ENCODE results near the gene PRPSAP2.
"Not testable (repeated sequence)": the region's sequence is repeated elsewhere in the genome, so short reads cannot be mapped to it uniquely, and the experiment has no call there.

PRPSAP2 gene, protein sequence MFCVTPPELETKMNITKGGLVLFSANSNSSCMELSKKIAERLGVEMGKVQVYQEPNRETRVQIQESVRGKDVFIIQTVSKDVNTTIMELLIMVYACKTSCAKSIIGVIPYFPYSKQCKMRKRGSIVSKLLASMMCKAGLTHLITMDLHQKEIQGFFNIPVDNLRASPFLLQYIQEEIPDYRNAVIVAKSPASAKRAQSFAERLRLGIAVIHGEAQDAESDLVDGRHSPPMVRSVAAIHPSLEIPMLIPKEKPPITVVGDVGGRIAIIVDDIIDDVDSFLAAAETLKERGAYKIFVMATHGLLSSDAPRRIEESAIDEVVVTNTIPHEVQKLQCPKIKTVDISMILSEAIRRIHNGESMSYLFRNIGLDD

DNA sequence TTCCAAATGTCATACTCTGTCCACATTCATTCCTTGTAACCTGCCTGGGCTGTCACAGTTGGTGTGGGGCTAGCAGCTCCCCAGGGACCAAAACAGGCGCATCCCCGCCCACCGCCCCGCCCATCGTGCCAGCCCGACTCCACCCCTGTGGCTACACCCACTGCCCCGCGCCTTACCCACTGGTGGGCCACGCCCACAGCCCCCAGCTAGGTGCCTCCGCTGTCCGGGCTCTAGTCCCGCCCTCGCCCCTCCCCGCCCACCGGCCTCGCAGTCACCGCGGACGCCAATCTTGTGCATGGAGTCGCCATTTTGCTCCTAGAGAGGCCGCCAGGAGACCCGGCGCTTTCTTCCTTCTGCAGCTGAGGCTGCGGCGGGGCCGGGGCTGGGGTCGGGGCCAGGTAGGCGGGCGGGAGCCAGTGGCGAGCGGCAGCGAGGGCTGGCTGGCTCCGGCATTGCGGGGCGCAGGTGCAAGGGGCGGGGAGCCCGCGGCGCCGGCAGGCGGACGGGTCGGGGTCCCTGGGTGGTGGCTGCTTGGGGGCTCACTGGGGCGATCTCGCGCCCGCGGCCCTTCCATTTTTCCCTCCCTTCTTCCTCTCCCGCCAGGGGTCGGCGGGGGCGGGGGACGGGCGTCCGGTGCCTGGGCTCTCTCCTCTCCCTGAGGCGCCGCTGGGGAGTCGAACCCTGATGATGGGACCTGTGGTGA, at the start of gene PRPSAP2:
Gene PRPSAP2, plus strand, starts transcription at position 268 of the 703 bp plus-strand sequence. CDS start 7,703 bp downstream, outside the sequence.
- DNase-seq, result peak; percentile 97

DNA sequence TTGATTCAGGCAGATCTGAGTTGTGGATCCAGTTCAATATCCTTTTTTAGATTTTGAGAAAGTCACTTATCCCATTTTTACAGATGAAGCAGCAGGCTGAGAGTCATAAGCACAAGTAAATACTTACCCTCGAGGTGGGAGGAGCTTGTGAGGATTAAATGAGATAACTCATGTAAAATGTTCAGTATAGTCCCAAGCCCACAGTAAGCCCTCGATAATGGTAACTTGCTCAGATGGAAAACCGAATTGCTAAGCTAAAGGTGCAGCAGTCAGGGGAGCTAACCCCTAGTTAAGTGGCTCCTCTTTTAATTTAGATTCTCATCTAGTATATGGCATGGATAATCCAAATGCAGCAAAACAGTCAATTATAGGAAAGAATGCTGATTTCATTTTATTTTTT, 42.0 kb upstream of the PRPSAP2 start:
- DNase-seq, result not testable (repeated sequence)

DNA sequence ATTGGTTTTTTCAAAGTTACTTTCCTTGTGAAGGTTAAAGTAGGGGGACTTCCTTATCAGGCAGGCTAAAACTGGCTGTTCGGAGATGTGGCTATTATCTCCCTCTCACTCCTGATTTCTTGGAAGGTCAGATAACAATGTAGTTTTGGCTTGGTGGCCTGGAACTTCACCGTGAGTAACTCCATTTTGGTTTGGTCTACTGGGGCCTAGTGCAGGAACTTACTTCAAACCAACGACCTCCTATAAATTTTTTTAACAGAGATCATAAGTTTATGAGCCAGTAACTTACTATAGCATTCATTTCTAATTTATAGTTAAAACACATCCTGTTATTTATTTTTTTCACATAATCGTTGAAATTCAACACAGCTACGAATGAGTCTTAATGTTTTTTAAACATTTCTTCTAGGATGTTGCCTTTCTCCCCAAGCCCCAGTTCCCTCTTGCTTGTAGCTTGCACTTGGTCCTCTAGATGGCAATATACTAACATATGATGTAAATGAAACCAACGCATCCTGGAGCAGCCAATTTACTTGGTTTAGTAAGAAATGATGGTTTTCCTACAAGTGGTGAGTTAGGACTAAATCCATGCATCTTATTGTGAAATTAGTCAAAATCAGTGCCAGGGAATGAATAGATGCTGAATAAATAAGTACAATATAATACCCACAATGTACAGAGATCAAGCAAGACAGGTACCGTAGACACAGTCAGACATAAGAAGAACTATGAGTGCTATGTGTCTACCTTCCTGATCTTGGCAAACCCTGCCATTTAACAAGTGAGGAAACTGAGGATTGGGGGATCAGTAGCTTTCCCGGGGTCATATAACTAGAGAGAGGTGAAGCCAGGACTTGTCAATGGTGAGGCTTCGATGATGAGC, 41.2 kb upstream of the PRPSAP2 start:
- DNase-seq, result peak; percentile 6

DNA sequence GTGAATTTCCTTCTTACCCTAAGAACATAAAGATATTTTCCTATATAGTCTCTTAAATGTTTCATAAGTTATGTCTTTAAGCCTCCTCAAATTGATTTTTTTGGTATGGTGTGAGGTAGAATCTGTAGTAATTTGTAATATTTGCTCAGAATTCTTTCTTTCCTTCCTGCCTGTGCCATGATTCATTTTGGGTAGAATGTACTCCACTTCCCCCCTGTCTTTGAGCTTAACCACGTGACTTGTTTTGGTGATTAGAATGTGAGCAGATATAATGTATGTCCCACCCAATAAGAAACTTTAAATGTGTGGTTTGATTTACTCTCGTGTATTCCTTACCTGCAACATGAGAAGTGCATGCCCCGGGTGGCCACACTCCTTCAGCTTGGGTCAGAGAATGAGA, 36.5 kb upstream of the PRPSAP2 start:
- not testable (repeated sequence) for DNase-seq

DNA sequence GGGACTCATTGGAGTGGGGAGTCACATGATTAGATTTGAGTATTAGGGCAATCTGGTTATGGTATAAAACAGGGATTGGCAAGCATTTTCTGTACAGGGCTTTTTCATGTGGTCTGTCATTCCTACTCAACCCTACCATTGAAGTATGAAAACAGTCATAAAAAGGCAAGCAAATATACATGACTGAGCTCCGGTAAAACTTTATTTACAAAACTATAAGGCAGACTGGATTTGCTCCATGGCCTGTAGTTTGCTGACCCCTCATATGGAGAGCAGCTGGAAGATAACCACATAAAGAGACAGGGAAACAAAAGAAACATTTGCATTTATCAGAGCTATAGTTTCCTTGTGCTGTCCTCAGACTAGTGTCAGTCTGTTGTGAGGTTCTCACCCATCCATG, 30.3 kb upstream of the PRPSAP2 start:
- DNase-seq, result not testable (repeated sequence)

DNA sequence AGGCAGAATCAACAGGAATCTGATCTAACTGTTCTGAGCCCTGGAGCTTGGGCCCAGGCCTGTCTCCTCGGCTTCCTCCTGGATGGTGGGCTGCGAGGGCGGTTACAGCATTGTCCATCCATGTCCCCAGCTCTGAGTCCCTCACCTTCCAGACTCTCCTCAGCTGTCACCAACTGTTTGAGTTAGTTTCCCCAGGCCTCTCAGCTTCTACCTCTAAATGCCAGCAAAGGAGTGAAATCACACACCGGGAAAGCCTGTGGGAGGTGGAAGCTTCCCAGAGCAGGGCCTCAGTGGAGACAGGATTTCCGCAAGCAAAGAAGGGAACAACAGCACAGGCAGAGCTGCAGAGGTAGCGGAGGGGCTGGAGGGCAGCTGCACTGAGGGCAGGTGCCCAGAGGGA, 9.4 kb upstream of the PRPSAP2 start:
- DNase-seq, result no peak

DNA sequence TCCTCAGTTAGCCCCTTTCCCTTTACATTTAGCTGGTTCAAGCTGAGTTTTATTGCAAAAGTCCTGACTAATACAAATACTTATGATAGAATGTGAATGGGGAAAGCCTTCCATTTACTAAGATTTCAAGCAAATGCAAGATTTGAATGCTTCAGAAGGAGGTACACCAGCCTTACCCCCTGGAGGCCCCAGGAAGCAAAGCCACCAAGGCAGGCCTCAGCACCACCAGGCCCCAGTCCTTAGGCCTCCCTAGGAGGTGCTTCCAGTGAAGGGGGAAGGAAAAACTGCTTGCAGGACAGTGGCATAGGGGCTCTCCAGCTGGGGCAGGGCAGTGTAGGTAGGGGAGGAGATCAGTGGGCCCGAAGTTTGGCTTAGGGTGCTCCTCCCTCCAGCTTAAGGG, 7.3 kb upstream of the PRPSAP2 start:
- no peak for DNase-seq

DNA sequence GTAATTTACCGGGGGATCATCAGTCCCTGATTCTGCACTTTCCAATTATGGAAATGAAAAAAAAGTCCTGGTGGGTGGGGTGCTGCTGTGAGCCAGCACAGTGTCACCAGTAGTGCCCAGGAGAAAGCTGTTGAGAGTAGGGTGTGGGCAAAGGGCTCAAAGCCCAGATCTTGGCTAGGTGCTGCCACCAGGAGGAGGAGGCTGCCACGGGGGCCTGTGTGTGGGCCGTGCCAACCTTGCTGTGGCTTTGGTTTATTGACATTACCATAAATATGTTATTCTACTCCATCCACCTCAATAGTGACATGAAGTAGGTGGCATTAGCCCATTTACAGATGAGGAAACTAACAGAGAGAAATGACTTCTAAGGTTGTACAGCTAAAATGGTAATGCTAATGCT, 6.7 kb upstream of the PRPSAP2 start:
- DNase-seq, result no peak

DNA sequence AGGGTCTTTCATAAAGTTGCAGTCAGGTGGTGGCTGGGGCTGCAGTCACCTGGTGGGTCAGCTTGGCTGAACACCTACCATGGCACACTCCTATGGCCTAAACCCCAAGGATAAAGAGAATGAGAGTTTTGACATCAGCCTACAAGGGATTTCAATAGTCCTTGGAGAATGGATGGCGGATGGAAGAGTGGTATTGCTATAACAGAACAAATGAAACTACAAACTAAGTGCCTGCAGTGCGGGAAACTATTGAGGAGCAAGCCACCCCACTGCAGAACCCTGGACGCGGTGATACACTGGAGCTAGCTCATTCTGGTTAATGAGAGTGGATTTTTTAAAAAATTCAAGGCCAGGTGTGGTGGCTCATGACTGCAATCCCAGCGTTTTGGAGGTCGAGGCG, 3.0 kb upstream of the PRPSAP2 start:
- DNase-seq, result no peak

DNA sequence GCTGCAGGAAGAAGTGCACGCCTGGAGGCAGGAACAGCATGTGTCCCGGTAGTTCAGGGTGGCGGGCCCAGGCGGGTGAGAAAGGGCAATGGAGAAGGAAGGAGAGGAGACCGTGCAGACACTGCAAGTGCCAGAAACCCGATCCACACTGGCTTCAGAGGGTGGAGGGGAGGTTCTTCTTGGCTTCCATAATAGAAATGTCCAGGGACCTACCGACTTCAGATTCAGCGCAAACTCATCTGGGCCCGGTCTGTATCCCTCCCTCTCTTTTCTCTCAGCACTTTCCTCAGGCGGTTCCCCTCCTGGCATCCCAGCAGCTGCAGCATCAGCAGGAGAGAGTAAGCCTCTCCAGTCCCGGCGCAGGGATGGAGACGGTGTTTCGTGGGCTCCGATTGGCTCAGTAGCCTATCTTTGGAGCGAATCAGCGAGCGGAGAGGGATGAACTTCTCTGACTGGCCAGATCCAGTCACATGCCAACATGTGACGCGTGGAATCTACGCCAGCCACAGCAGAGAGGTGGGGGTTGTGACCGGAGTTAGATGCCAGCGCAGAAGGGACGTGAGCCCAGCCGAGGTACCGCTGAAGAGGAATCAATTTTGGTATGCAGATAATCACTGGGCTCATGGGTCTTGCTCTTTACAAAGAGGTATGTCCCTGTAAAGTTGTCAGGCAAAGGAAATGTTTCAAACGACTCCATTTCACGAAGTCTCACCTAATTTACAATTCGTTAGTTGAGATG, 1.9 kb upstream of the PRPSAP2 start:
- DNase-seq, result peak; percentile 75

DNA sequence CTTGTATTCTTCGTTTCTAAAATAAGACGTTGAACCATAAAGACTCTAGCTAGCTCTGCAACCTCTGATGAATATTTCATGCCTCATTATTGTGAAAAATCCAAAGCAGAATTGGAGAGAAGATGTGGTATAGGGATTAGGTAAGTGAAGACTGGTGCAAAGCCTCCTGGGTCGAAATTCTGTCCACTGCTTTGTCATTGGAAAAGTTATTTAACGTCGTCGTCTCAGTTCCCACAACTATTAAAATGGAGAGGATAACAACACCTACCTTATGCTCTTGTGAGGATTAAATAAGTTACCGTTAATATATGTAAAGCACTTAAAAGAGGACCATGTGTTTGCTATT, 1.4 kb upstream of the PRPSAP2 start:
- DNase-seq, result no peak

DNA sequence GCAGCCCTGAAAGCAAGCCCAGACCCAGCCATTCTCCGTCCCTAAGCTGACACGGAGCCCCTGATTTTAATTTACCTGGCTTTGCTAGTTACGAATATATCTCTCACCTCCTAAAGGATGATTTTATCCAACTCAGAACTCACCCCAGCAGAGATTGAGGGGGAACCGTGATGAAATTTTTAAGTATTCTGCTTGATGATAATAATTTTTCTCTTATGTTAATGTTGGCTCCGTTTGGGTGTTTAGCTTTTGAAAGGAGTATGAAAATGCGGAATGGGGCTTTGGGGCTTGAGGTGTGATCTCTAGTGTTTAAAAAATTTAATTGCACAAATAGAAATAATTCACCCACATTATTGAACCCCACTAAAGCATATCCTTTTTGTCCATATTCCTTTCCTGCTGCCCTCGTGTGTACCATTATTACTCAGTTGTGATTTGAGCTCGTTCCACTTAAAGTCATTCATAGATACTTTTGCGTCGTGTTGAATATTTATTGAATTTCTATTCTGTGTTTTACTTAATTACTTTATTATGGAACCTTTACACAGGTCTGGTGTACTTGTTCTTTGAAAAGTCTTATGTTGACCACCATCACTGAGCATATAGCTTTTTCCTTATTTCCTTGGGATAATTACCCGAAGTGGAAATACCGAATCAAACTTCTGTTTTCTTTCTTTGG, 775 bp downstream of the PRPSAP2 start:
- DNase-seq, result no peak

DNA sequence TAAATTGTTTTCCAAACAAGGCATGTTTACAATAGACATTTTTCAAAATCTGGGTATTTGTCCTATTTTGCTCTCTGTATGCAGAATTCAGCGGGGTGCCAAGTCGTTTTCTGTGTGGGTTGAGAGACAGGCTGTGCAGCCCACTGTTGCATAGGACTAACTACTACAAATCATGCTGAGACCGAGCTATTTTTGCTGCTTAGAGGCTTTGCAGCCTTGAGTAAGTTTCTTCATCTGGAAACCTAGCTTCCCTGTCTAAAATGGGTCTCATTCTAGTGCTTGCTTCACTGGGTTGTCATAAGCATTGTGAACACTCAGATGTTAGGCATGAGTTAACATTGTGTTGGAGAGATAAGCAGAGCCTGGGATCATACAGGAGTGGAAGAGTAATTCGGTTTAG, 1.3 kb downstream of the PRPSAP2 start:
- DNase-seq, result no peak

DNA sequence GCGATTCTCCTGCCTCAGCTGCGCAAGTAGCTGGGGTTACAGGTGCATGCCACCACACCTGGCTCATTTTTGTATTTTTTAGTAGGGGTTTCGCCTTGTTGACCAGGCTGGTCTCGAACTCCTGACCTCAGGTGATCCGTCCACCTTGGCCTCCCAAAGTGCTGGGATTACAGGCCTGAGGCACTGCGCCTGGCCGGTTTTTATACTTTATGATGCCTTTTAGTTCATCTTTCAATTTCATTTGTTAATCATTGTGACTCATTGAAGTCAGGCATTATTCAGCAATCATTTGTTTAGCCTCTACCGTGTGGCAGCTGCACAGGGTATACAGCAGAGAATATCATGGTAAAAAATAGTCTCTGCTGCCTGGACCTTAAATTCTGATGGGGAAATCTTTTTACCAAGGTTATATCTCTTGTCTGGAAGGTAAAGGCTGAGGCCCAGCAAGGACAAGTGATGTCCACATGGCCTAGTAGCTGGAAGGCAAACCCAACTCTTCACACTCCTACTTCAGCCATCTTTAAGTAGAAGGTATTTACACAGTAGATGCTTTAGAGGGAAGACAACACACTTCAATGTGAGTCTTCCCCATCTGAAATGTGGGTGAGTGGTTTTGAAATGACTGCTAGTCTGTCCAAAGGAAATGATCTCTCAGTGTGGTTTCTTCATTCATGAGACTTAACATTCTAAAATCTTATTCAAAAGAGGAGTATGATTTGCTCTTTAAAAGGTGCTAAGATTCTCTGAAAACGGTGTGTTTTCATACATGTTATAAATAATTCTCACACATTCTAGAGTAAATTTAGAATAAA, 2.4 kb downstream of the PRPSAP2 start:
- DNase-seq, result no peak

DNA sequence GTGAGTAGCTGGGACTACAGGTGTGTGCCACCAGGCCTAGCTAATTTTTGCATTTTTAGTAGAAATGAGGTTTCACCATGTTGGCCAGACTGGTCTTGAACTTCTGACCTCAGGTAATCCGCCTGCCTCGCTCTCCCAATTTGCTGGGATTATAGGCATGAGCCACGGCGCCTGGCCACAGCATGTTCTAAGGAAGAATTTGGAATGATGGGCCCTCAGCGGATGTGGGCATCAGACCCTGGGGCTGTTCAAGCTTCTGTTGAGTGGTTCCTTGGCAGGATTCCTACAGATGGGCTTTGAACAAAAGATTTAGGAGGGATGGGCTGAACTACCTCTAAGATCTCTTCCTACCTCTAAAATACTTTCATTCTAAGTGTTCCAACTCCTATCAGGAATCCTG, 4.1 kb downstream of the PRPSAP2 start:
- no peak for DNase-seq

DNA sequence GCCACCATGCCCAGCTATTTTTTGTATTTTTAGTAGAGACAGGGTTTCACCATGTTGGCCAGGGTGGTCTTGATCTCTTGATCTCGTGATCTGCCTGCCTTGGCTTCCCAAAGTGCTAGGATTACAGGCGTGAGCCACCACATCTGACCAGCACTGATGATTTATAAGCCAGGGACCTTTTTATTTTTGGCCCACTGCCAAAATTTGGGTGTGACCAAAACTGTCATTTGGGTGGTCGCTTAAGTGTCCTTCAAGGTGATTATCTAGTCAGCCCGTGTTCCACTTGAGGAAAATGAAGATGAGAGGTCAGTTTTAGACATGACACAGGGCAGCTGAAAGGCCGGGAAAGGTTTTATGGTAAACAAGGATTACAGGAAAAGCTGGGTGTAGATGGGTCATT, 7.1 kb downstream of the PRPSAP2 start:
- DNase-seq, result not testable (repeated sequence)

DNA sequence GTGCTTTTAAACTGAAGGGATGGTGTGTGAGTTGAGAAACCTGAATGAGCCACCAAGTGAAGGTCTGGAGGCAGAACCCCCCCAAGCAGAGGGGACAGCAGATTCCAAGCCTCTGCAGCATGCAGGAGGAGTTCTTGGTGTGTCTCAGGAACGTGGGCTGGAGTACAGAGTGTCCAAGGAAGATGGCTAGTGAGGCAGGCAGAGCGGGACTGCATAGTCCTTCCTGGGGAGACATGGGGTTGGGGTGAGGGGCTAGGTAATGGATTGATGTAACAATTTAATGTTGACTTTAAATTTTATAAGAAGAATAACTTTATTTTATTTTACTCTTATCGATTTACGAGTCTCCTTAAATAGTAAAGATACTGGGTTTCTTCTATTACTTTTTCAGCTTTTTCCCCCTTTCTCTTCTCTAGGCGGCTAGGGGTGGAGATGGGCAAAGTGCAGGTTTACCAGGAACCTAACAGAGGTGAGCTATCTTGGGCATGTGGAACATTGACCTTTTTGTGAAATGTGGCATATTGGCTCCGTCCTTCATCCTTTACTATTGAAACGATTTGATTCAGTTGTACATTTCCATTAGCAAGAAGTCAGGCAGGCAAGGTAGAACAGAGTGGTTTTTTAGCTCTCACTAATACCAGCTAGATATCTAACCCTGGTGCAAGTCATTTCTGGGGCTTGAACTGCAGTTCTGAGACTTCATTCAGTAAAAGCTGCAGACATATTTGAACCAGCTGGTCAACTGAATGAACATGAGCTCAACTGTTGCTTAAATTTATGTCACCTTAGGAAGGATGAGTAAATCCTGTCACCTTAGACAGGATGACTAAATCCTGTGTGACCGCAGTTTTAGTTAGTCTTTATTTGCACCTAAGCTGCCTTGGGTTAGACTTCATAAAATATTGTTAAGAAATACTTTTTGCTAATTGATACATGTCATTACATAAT, 9.2 kb downstream of the PRPSAP2 start:
- no peak for DNase-seq

DNA sequence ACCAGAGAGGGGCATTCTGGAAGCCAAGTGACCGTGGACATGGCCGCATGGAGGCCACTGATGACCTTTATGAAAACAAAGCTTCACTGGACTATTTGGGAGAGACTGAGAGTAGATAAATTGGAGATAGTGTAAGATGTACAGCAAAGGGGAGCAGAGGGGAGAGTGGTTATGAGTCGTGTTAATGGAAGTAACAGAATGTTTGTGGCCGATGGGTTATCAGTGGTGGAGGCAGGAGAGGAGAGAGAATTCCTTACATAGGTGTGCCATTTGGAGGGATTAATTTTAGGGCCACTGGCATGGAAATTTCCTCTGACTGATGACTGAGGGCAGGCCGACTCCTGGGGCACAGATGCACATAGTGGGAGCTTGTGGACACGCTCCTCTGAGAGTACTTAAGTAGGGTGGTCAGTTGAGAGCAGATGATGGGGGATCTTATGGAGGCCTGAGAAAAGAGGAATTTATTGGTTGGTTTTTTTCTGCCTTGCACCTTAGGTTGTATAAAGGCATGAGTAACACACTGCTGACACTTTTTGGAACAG, 19.2 kb downstream of the PRPSAP2 start:
- DNase-seq, result no peak

DNA sequence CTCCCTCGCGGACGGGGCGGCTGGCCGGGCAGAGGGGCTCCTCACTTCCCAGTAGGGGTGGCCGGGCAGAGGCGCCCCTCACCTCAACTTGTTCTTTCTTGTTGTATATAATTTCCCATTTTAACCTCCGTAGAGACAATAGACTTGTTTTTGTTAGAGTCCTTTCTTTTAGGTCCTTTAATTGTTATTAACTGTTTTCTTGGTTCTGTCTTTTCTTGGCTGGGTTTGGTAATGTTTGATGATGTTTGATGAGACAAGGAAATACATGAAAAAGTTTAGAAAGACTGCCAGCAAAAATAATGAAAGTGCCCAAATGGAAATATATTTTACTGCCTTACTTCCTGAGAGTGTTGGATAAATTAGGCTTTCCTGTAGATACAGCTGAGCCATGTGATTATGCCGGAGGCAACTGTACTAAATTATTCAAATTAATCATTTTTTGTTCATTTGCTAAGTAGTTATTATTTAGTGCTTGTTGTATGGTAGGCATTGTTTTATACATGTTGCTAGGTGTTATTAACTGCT, 30.9 kb downstream of the PRPSAP2 start:
- no peak for DNase-seq

DNA sequence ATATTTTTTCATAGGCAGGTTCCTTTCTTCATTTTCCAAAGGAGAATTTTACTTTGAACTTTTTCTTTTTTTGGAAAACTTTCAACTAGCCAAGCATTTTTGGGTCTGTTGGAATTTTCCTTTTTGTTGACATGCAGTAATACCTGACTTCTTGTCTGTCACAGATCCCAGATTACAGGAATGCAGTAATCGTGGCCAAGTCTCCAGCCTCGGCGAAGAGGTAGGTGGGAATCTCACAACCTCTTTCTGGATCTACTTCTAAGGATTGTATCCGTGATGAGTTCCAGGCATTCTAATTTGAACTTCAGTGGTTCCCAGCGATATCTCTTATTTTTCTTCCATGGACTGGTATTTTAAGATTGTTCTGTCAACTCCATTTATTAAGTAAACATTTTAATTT, 31.7 kb downstream of the PRPSAP2 start:
- no peak for DNase-seq

Data from stimulated activated CD4-positive, alpha-beta T cell treated with anti-CD3 and anti-CD28 coated beads, Interleukin-12 subunit alpha, Interleukin-12 subunit beta, amount 100 ng/mL, for 4 hours (primary cell).